ENCODE results near the gene CLTB. TPM values are rescaled to one million over a fixed set of nuclear protein-coding genes. Genes with fewer than 3 reads are reported as not detected.

CLTB gene
- total and polyA plus RNA-seq, 3 donors from 2014 or later, result 60.8 to 107 (median 103) TPM

DNA sequence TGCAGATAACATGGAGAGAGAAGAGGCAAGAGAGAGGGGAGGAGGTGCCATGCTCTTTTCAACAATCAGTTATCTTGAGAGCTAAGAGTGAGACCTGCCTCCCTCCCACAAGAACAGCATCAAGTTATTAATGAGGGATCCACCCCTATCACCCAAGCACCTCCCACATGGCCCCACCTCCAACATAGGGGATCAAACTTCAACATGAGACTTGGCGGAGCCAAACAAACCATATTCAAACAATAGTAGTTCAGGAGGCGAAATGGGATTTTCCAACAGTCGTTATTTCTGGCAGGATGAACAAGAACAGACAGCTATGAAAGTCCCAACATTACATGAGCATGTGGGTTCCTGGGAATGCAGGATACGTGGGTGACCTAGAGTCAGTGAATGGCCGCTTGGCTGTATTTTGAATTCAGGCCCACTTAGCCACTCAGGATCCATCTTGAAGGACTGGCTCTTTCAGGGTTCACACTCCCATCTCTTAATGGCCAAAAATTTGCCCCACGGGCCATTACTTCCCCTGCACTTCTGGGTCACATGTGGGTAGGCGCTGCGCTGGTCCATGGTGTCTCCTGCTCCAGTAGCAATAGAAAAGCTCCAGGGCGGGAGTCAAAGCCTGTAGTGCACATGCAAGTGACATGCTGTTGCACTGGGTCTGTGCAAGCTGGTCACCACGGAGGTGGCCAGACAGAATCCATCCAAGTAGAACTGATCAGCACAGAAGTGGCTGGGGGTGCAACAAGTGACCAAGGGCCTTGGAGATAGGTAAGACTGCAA, 24.8 kb upstream of the CLTB start:
- intact Hi-C loops (cut with DNase I; ENCODE audit: low total_unique reads), result no loop called here
- no peaks in the 10 kb centered on the region for H3K27me3 ChIP-seq
- 82 to 90% methylated on average over 8 to 10 of the region's 10 CpGs for WGBS, 2 donors
- H3K9me3 ChIP-seq, result no peaks in the 10 kb centered on the region
- H3K36me3 ChIP-seq (ENCODE audit: low read depth, missing control alignments), result no peaks in the 10 kb centered on the region
- no peak for DNase-seq
- no peak overlapping the region for H3K4me3 ChIP-seq
- TF ChIP-seq, protein P1, sequence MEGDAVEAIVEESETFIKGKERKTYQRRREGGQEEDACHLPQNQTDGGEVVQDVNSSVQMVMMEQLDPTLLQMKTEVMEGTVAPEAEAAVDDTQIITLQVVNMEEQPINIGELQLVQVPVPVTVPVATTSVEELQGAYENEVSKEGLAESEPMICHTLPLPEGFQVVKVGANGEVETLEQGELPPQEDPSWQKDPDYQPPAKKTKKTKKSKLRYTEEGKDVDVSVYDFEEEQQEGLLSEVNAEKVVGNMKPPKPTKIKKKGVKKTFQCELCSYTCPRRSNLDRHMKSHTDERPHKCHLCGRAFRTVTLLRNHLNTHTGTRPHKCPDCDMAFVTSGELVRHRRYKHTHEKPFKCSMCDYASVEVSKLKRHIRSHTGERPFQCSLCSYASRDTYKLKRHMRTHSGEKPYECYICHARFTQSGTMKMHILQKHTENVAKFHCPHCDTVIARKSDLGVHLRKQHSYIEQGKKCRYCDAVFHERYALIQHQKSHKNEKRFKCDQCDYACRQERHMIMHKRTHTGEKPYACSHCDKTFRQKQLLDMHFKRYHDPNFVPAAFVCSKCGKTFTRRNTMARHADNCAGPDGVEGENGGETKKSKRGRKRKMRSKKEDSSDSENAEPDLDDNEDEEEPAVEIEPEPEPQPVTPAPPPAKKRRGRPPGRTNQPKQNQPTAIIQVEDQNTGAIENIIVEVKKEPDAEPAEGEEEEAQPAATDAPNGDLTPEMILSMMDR (IDR thresholded peaks at IDR 0.05), result no peak
- no peak for TF ChIP-seq POLR2A (IDR thresholded peaks at IDR 0.05)
- no peaks in the 10 kb centered on the region for H3K4me1 ChIP-seq
- H3K27ac ChIP-seq, result no peak overlapping the region

DNA sequence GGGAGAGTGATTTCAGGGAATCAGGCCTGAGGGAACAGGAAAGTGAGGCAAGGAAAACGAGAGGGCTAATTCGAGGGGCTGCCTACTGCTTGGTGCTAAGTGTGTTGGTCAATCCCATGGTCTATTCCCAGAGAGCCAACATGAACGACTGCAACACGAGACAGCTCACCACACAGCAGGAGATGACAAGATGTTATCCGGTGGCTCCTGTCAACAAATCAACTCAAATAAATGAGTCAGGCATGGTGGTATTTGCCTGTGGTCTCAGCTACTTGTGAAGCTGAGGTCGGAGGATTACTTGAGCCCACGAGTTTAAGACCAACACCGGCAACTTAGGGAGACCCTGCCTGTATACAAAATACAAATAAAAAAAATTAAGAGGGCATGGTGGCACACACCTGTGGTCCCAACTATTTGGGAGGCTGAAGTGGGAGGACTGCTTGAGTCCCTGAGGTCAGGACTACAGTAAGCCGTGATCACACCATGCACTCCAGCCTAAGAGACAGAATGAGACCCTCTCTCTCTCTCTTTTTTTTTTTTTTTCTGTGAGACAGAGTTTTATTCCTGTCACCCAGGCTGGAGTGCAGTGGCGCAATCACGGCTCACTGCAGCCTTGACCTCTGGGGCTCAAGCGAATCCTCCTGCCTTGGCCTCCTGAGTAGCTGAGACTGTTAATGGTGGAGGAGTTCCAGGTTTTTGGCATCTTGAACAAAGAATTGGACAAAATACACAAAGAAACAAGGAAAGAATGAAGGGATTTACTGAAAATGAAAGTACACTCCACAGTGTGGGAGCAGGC, 22.8 kb upstream of the CLTB start:
- TF ChIP-seq POLR2A (IDR thresholded peaks at IDR 0.05), result no peak
- TF ChIP-seq, protein P1 (IDR thresholded peaks at IDR 0.05), result no peak
- Histone ChIP-seq H3K4me1 (no peaks in the 10 kb centered on the region), H3K4me3 (no peak overlapping the region), H3K27me3 (no peaks in the 10 kb centered on the region), H3K27ac (no peak overlapping the region), H3K9me3 (no peaks in the 10 kb centered on the region), H3K36me3 (ENCODE audit: low read depth, missing control alignments) (no peaks in the 10 kb centered on the region)
- intact Hi-C loops (cut with DNase I; ENCODE audit: low total_unique reads), result no loop called here
- DNase-seq, result no peak
- WGBS, 2 donors, result 75 to 78% methylated on average over 12 of the region's 12 CpGs

DNA sequence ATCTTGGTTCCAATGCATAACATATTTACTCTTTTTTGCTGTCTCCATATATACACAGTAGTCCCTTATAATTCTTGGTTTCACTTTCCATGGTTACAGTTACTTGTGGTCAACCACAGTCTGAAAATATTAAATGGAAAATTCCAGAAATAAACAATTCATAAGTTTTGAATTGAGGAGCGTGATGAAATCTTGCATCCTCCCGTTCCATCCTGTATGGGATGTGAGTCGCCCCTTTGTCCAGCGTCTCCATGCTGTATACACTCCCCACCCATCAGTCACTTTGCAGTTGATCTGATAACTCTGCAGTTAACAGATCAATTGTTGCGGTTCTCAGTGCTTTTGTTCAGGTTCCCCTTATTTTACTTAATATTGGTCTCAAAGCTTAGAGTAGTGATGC, 20.3 kb upstream of the CLTB start:
- Histone ChIP-seq H3K36me3 (ENCODE audit: low read depth, missing control alignments) (no peaks in the 10 kb centered on the region), H3K27ac (no peak overlapping the region), H3K4me3 (no peak overlapping the region), H3K27me3 (no peaks in the 10 kb centered on the region), H3K9me3 (no peaks in the 10 kb centered on the region), H3K4me1 (no peaks in the 10 kb centered on the region)
- TF ChIP-seq POLR2A (IDR thresholded peaks at IDR 0.05), result no peak
- TF ChIP-seq, protein P1 (IDR thresholded peaks at IDR 0.05), result no peak
- 64 to 74% methylated on average over 5 of the region's 5 CpGs for WGBS, 2 donors
- no peak for DNase-seq
- intact Hi-C loops (cut with DNase I; ENCODE audit: low total_unique reads), result no loop called here

DNA sequence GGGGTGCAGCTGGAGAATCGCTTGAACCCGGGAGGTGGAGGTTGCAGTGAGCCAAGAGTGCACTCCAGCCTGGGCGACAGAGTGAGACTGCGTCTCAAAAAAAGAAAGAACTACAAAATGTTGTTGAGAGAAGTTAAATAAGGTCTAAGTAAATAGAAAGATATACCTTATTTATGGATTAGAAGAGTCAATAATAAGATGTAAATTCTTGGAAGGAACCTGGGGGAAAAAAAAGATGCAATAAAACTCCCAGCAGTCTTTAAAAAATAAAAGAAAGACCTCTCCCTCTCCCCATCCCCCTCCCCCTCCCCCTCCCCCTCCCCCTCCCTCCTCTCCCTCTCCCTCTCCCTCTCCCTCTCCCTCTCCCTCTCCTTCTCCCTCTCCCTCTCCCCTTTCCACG, 16.4 kb upstream of the CLTB start:
- intact Hi-C loops (cut with DNase I; ENCODE audit: low total_unique reads), result no loop called here
- no peaks in the 10 kb centered on the region for H3K9me3 ChIP-seq
- no peak overlapping the region for H3K4me3 ChIP-seq
- no peaks in the 10 kb centered on the region for H3K27me3 ChIP-seq
- 84 to 88% methylated on average over 5 of the region's 5 CpGs for WGBS, 2 donors
- no peak for DNase-seq
- H3K36me3 ChIP-seq (ENCODE audit: low read depth, missing control alignments), result no peaks in the 10 kb centered on the region
- TF ChIP-seq, protein P1 (IDR thresholded peaks at IDR 0.05), result no peak
- no peak for TF ChIP-seq POLR2A (IDR thresholded peaks at IDR 0.05)
- H3K4me1 ChIP-seq, result no peaks in the 10 kb centered on the region
- H3K27ac ChIP-seq, result no peak overlapping the region

All from testis (tissue), 3 donors.